Astrocyte (in vitro differentiated cells and primary cell): ENCODE results near the gene PTRHD1. TPM values are rescaled to one million over a fixed set of nuclear protein-coding genes. Genes with fewer than 3 reads are reported as not detected.

Source experiments
- DNase-seq: peaks from one replicate; pipeline ENCODE4 v3.0.0-alpha.2; 2010; ENCODE audit warnings: low read depth
- FAIRE-seq: peaks from 2 replicates; lab custom pipeline; 2011; peaks lifted over from hg19 to GRCh38; lab: Jason Lieb, UNC
- H2AFZ ChIP-seq: 2 replicates; pipeline ENCODE4 v1.6.0; 2012; ENCODE audit warnings: low read depth, low read length, inconsistent platforms
- H3K27ac ChIP-seq: 2 replicates; pipeline ENCODE4 v1.5.1; 2011; ENCODE audit warnings: low read depth, low read length, inconsistent platforms
- H3K27me3 ChIP-seq: 2 replicates; pipeline ENCODE4 v1.6.0; 2011; ENCODE audit warnings: low read length, inconsistent platforms; ENCODE audit not compliant: insufficient read depth
- H3K36me3 ChIP-seq: 2 replicates; pipeline ENCODE4 v1.5.1; 2011; ENCODE audit warnings: low read length, inconsistent platforms; ENCODE audit not compliant: insufficient read depth
- H3K4me1 ChIP-seq: 2 replicates; pipeline ENCODE4 v1.5.1; 2011; ENCODE audit warnings: low read length, inconsistent platforms; ENCODE audit not compliant: insufficient read depth
- H3K4me2 ChIP-seq: 2 replicates; pipeline ENCODE4 v1.6.0; 2012; ENCODE audit warnings: low read length, inconsistent platforms
- H3K4me3 ChIP-seq: 2 replicates; pipeline ENCODE4 v1.5.1; 2011; ENCODE audit warnings: low read depth, mild to moderate bottlenecking, low read length, inconsistent platforms; ENCODE audit not compliant: insufficient read depth
- H3K79me2 ChIP-seq: 2 replicates; pipeline ENCODE4 v1.6.0; 2012; ENCODE audit warnings: mild to moderate bottlenecking, low read length, inconsistent platforms; ENCODE audit not compliant: insufficient read depth
- H3K9ac ChIP-seq: 2 replicates; pipeline ENCODE4 v1.6.0; 2012; ENCODE audit warnings: mild to moderate bottlenecking, low read length, inconsistent platforms
- H3K9me3 ChIP-seq: 2 replicates; pipeline ENCODE4 v1.5.1; 2012; ENCODE audit warnings: low read depth, mild to moderate bottlenecking, low read length, inconsistent platforms; ENCODE audit not compliant: insufficient read depth
- H4K20me1 ChIP-seq: 2 replicates; pipeline ENCODE4 v1.6.0; 2012; ENCODE audit warnings: low read length, inconsistent platforms; ENCODE audit not compliant: insufficient read depth
- H3K27ac Mint-ChIP-seq: one replicate; pipeline ENCODE4 v1.8.0; 2021; ENCODE audit warnings: mild to moderate bottlenecking, mixed read lengths; ENCODE audit not compliant: unreplicated experiment
- H3K27me3 Mint-ChIP-seq: one replicate; pipeline ENCODE4 v1.8.0; 2021; ENCODE audit warnings: low read depth, mixed read lengths; ENCODE audit not compliant: unreplicated experiment
- H3K36me3 Mint-ChIP-seq: one replicate; pipeline ENCODE4 v1.8.0; 2021; ENCODE audit warnings: low read depth, mixed read lengths; ENCODE audit not compliant: unreplicated experiment
- H3K4me1 Mint-ChIP-seq: one replicate; pipeline ENCODE4 v1.8.0; 2021; ENCODE audit warnings: low read depth, mixed read lengths; ENCODE audit not compliant: unreplicated experiment
- H3K4me3 Mint-ChIP-seq: one replicate; pipeline ENCODE4 v1.8.0; 2021; ENCODE audit warnings: mild to moderate bottlenecking, moderate library complexity, mixed read lengths; ENCODE audit not compliant: unreplicated experiment
- H3K9me3 Mint-ChIP-seq: one replicate; pipeline ENCODE4 v1.8.0; 2021; ENCODE audit warnings: mild to moderate bottlenecking, mixed read lengths; ENCODE audit not compliant: unreplicated experiment
- EZH2 ChIP-seq: IDR thresholded peaks from 2 replicates; pipeline ENCODE4 v1.6.1; 2012; ENCODE audit warnings: mild to moderate bottlenecking, low read length, inconsistent platforms; ENCODE audit not compliant: insufficient read depth
- total RNA-seq: library from RNA; stranded (reverse); gene quantifications from 2 replicates; pipeline ENCODE4 v1.2.1, GENCODE V29; 2021
- TF ChIP-seq, protein P1 (sequence below): IDR thresholded peaks from 2 replicates; pipeline ENCODE4 v1.5.1; 2011; ENCODE audit warnings: low read depth, mild to moderate bottlenecking, inconsistent platforms, low read length, moderate library complexity; ENCODE audit not compliant: insufficient read depth

The PTRHD1 gene
- total RNA-seq, 1 donor from 2014 or later = 28.7 TPM

DNA sequence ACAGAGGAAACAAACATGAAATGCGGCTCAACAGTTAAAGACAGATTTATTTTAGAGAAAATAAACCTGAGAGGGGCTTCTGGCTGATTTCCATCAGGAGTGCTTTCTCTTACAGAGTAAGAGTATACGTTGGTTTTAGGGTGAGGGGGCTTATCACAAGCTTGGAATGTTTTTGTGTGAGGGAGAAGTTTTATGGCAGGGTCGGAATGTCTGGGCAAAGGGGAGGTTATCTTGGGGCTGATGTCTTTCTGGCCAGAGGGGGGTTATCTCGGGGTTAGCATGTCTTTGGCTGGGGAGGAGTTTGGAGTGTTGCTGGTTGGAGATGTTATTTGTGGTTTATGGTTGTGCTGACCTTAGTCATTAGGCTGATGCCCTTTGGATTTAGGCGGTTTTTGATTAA, 22.1 kb downstream of the PTRHD1 start:
- Histone ChIP-seq H3K9ac (no peak overlapping the region), H3K9me3 (no peaks in the 10 kb centered on the region), H2AFZ (no peak overlapping the region), H3K27me3 (no peaks in the 10 kb centered on the region), H3K36me3 (no peaks in the 10 kb centered on the region), H3K4me1 (no peaks in the 10 kb centered on the region), H3K4me2 (no peak overlapping the region), H3K79me2 (no peaks in the 10 kb centered on the region), H4K20me1 (no peaks in the 10 kb centered on the region), H3K4me3 (no peak overlapping the region), H3K27ac (no peak overlapping the region)
- H3K4me1 Mint-ChIP-seq = peaks cover 17% of the 10 kb centered on the region
- no peaks in the 10 kb centered on the region for H3K27me3 Mint-ChIP-seq
- DNase-seq (no peak), FAIRE-seq (peak; percentile 50)
- H3K4me3 Mint-ChIP-seq = no peak overlapping the region
- TF ChIP-seq, protein P1, sequence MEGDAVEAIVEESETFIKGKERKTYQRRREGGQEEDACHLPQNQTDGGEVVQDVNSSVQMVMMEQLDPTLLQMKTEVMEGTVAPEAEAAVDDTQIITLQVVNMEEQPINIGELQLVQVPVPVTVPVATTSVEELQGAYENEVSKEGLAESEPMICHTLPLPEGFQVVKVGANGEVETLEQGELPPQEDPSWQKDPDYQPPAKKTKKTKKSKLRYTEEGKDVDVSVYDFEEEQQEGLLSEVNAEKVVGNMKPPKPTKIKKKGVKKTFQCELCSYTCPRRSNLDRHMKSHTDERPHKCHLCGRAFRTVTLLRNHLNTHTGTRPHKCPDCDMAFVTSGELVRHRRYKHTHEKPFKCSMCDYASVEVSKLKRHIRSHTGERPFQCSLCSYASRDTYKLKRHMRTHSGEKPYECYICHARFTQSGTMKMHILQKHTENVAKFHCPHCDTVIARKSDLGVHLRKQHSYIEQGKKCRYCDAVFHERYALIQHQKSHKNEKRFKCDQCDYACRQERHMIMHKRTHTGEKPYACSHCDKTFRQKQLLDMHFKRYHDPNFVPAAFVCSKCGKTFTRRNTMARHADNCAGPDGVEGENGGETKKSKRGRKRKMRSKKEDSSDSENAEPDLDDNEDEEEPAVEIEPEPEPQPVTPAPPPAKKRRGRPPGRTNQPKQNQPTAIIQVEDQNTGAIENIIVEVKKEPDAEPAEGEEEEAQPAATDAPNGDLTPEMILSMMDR = no peak
- no peak for TF ChIP-seq EZH2
- H3K36me3 Mint-ChIP-seq = peaks cover 11% of the 10 kb centered on the region
- H3K9me3 Mint-ChIP-seq = peaks cover 3% of the 10 kb centered on the region
- H3K27ac Mint-ChIP-seq = no peak overlapping the region

DNA sequence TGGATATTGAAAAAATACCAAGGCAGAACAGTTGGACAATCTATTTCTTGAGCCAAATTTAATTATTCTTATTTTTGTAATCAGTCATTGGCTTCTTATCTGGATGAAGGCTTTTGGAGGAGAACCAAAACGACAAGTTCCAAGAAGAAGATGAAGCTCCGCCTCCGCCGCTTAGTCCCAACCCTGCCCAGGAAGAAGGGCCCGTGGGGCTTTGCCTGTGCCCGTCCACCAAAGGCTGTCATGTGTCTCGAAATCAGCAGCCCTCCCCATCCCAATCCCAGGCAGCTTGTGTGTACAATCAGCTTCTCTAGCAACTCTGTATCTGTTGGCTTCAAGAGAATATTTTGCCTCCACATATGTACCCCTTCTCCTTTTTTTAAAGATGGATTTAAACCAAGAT, 24.6 kb downstream of the PTRHD1 start:
- Histone ChIP-seq H3K4me1 (no peaks in the 10 kb centered on the region), H3K27me3 (no peaks in the 10 kb centered on the region), H3K9me3 (no peaks in the 10 kb centered on the region), H2AFZ (no peak overlapping the region), H3K4me3 (no peak overlapping the region), H3K79me2 (no peaks in the 10 kb centered on the region), H3K4me2 (no peak overlapping the region), H3K36me3 (no peaks in the 10 kb centered on the region), H4K20me1 (no peaks in the 10 kb centered on the region), H3K27ac (no peak overlapping the region), H3K9ac (no peak overlapping the region)
- H3K4me3 Mint-ChIP-seq = no peak overlapping the region
- H3K27me3 Mint-ChIP-seq = no peaks in the 10 kb centered on the region
- no peak for DNase-seq
- H3K9me3 Mint-ChIP-seq = peaks cover 2% of the 10 kb centered on the region
- no peak for FAIRE-seq
- no peak overlapping the region for H3K27ac Mint-ChIP-seq
- peaks cover 13% of the 10 kb centered on the region for H3K36me3 Mint-ChIP-seq
- no peak for TF ChIP-seq EZH2
- TF ChIP-seq, protein P1 = no peak
- H3K4me1 Mint-ChIP-seq = peaks cover 11% of the 10 kb centered on the region

DNA sequence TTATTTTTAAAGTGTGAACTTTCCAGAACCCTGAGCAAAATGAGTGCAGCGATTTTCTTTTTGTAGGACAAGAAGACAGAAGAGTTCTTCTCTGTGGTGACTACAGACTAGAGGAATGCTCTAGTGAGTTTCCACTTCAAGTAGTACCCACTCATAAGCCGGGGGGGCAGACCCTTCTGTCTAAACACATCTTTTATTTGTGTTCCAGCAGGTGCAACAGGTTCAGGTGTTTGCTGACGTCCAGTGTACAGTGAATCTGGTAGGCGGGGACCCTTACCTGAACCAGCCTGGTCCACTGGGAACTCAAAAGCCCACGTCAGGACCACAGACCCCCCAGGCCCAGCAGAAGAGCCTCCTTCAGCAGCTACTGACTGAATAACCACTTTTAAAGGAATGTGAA, 25.2 kb downstream of the PTRHD1 start:
- Mint-ChIP-seq H3K4me1 (peaks cover 11% of the 10 kb centered on the region), H3K9me3 (no peaks in the 10 kb centered on the region), H3K36me3 (peaks cover 13% of the 10 kb centered on the region), H3K27ac (no peak overlapping the region), H3K27me3 (no peaks in the 10 kb centered on the region), H3K4me3 (no peak overlapping the region)
- no peak overlapping the region for H3K9ac ChIP-seq
- H3K27me3 ChIP-seq = no peaks in the 10 kb centered on the region
- no peaks in the 10 kb centered on the region for H3K9me3 ChIP-seq
- no peak overlapping the region for H3K4me3 ChIP-seq
- no peak for FAIRE-seq
- no peak overlapping the region for H3K27ac ChIP-seq
- H3K4me1 ChIP-seq = no peaks in the 10 kb centered on the region
- H4K20me1 ChIP-seq = no peaks in the 10 kb centered on the region
- TF ChIP-seq, protein P1 = no peak
- TF ChIP-seq EZH2 = no peak
- H2AFZ ChIP-seq = no peak overlapping the region
- H3K4me2 ChIP-seq = no peak overlapping the region
- DNase-seq = no peak
- H3K79me2 ChIP-seq = no peaks in the 10 kb centered on the region
- no peaks in the 10 kb centered on the region for H3K36me3 ChIP-seq
